ENCODE results near the gene CREB3. TPM values are rescaled to one million over a fixed set of nuclear protein-coding genes. Genes with fewer than 3 reads are reported as not detected.
A peak's percentile ranks its signal among the peaks of the same experiment; 100 is the strongest.

Gene CREB3
- total and polyA plus RNA-seq, 9 of the 15 experiments (the other 6 are each of a cell fraction or from before 2014, with no cell fraction given): 5.7 to 18.3 (median 14.9) TPM

DNA sequence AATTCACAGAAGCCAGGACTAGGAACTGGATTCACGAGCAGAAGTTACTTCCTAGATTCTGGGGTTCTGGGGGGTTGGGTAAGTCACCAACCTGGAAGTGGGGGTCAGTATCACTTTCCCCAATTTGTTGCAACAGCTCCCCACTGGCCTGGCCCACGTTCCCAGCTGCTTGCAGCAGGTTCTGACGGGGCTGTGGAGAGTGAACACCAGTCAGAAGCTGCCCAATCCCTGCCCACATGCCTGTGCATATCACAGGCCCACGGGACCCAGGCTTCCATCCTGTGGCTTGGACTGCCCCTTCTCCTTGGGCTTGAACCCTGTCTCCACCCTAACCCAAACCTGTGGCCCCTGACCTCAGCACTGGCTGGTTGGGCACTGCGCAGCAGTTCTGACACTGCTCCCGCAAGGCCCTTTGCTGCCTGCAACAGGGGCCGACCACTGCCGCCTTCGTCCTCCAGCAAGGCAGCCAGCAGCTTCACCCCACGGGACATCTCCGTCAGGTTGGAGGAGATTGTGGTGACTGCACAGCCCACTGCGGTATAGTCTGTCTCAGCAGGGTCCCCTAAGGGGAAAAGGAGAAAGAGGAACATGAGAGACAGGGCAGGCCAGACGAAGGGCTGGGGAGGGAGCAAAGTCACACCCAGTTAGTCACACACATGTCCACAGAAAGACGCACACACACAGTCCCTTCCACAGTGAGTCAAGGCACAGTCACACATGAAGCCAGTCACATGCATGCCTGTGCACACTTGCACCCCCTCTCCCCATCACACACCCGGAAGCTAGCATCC lies 13.6 kb upstream of the CREB3 start:
- no peaks in the 10 kb centered on the region for H3K79me2 ChIP-seq (ENCODE audit: control insufficient read depth, insufficient read depth, low read length)
- H3K36me3 ChIP-seq (ENCODE audit: control insufficient read depth, insufficient read depth, low read length): peaks cover 99% of the 10 kb centered on the region
- DNase-seq (ENCODE audit: extremely low read depth in 1 of 4, low spot score in 3 of 4) (no peak), FAIRE-seq (no peak), ATAC-seq (no peak)
- CTCF ChIA-PET (ENCODE audit: low intra/inter-chr PET ratio): no interaction called here
- POLR2A ChIA-PET: interaction anchor here (0.6 to 2.8 kb wide), 3 partner anchors 8 to 213 kb away, joined by 3 to 18 read pairs (median 4); no protein-coding TSS in a partner anchor
- intact Hi-C loops (cut with micrococcal nuclease): no loop called here
- no peak overlapping the region for H3K9ac ChIP-seq (ENCODE audit: insufficient read depth in 1 of 2, low read depth in 2 of 2, low read length in 2 of 2)
- H3K9me3 ChIP-seq (replicated peaks; ENCODE audit: control insufficient read depth, insufficient read depth, low read depth, low read length): no peaks in the 10 kb centered on the region
- H3K27me3 ChIP-seq (ENCODE audit: control insufficient read depth in 2 of 2, insufficient read depth in 2 of 2, low read length in 2 of 2): no peaks in the 10 kb centered on the region
- BruUV-seq (replicated peaks): no TSS peak
- no peaks in the 10 kb centered on the region for H4K20me1 ChIP-seq (replicated peaks; ENCODE audit: control insufficient read depth, insufficient read depth, low read length)
- H3K27ac ChIP-seq (ENCODE audit: extremely low read depth, low read depth, low read length): no peak overlapping the region
- H2AFZ ChIP-seq (ENCODE audit: low read depth, low read length): no peak overlapping the region
- peaks cover 0 to 2% of the 10 kb centered on the region in 2 experiments; a peak in 2 of 5 replicates for H3K4me1 ChIP-seq (replicated peaks in 1 of 2; ENCODE audit: control insufficient read depth in 2 of 2, insufficient read depth in 2 of 2, low read length in 2 of 2)
- no peaks in the 10 kb centered on the region for H3K9me1 ChIP-seq (ENCODE audit: control insufficient read depth, insufficient read depth, low read length)
- no peak overlapping the region for H3K4me2 ChIP-seq (ENCODE audit: insufficient read depth, low read length)
- in situ Hi-C loops (cut with MboI): no loop called here
- no peak overlapping the region for H3K4me3 ChIP-seq
- WGBS (ENCODE audit: insufficient coverage, low coverage, missing lambda C conversion rate): 87% methylated on average over 13 of the region's 15 CpGs
- TF ChIP-seq TSC22D4 (tag; IDR thresholded peaks at IDR 0.05) (no peak), RBM25 (IDR thresholded peaks at IDR 0.05; ENCODE audit: low read depth, low read length, severe bottlenecking) (no peak), POLR2G (IDR thresholded peaks at IDR 0.05; ENCODE audit: low read depth, low read length) (peak; percentile 44; the same call in 1 of the 2 replicates), RBFOX2 (IDR thresholded peaks at IDR 0.05; ENCODE audit: low read depth, low read length) (peak; percentile 34; the same call in 1 of the 2 replicates)

DNA sequence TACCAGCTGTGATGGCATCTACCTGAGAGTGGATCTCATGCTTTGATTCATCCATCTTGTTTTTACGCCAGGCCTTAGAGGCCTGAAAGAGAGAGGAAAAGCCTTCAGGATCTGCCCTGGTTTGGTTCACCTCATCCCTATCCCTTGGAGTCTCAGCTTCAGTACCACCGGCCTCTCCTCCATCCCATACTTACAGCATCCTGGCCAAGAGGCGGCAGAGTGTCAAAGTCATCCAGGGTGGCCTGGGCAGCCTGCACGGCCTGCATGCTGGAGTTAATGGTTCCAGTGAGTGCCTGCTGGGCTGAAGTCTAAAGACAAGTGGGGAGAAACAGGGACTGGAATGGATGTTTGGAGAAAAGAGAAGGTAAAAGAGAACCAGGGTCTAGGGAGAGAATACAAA lies 12.9 kb upstream of the CREB3 start:
- H3K27ac ChIP-seq (ENCODE audit: extremely low read depth, low read depth, low read length): no peak overlapping the region
- H3K9me3 ChIP-seq (replicated peaks; ENCODE audit: control insufficient read depth, insufficient read depth, low read depth, low read length): no peaks in the 10 kb centered on the region
- in situ Hi-C loops (cut with MboI) (no loop called here), intact Hi-C loops (cut with micrococcal nuclease) (no loop called here)
- H3K36me3 ChIP-seq (ENCODE audit: control insufficient read depth, insufficient read depth, low read length): peaks cover 99% of the 10 kb centered on the region
- H3K9ac ChIP-seq (ENCODE audit: insufficient read depth in 1 of 2, low read depth in 2 of 2, low read length in 2 of 2): no peak overlapping the region
- DNase-seq (ENCODE audit: extremely low read depth in 1 of 4, low spot score in 3 of 4) (no peak), ATAC-seq (no peak), FAIRE-seq (no peak)
- no TSS peak for BruUV-seq (replicated peaks)
- CTCF ChIA-PET (ENCODE audit: low intra/inter-chr PET ratio): no interaction called here
- H2AFZ ChIP-seq (ENCODE audit: low read depth, low read length): no peak overlapping the region
- H3K9me1 ChIP-seq (ENCODE audit: control insufficient read depth, insufficient read depth, low read length): peaks cover 1% of the 10 kb centered on the region
- WGBS (ENCODE audit: insufficient coverage, low coverage, missing lambda C conversion rate): 95% methylated on average over 4 of the region's 4 CpGs
- no peaks in the 10 kb centered on the region for H3K27me3 ChIP-seq (ENCODE audit: control insufficient read depth in 2 of 2, insufficient read depth in 2 of 2, low read length in 2 of 2)
- no peak overlapping the region for H3K4me3 ChIP-seq
- no peak overlapping the region for H3K4me2 ChIP-seq (ENCODE audit: insufficient read depth, low read length)
- no peaks in the 10 kb centered on the region for H3K79me2 ChIP-seq (ENCODE audit: control insufficient read depth, insufficient read depth, low read length)
- H4K20me1 ChIP-seq (replicated peaks; ENCODE audit: control insufficient read depth, insufficient read depth, low read length): no peaks in the 10 kb centered on the region
- peaks cover 0 to 2% of the 10 kb centered on the region in 2 experiments; a peak in 2 of 5 replicates for H3K4me1 ChIP-seq (replicated peaks in 1 of 2; ENCODE audit: control insufficient read depth in 2 of 2, insufficient read depth in 2 of 2, low read length in 2 of 2)
- POLR2A ChIA-PET: interaction anchor here (0.6 kb wide), 2 partner anchors 55 to 212 kb away, joined by 3 to 4 read pairs; no protein-coding TSS in a partner anchor
- no peak for TF ChIP-seq NFIC (IDR thresholded peaks at IDR 0.05)
- no peak for TF ChIP-seq NFATC3 (IDR thresholded peaks at IDR 0.05)
- TF ChIP-seq, protein P1, sequence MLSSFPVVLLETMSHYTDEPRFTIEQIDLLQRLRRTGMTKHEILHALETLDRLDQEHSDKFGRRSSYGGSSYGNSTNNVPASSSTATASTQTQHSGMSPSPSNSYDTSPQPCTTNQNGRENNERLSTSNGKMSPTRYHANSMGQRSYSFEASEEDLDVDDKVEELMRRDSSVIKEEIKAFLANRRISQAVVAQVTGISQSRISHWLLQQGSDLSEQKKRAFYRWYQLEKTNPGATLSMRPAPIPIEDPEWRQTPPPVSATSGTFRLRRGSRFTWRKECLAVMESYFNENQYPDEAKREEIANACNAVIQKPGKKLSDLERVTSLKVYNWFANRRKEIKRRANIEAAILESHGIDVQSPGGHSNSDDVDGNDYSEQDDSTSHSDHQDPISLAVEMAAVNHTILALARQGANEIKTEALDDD (IDR thresholded peaks at IDR 0.05): no peak
- TF ChIP-seq, protein P2, sequence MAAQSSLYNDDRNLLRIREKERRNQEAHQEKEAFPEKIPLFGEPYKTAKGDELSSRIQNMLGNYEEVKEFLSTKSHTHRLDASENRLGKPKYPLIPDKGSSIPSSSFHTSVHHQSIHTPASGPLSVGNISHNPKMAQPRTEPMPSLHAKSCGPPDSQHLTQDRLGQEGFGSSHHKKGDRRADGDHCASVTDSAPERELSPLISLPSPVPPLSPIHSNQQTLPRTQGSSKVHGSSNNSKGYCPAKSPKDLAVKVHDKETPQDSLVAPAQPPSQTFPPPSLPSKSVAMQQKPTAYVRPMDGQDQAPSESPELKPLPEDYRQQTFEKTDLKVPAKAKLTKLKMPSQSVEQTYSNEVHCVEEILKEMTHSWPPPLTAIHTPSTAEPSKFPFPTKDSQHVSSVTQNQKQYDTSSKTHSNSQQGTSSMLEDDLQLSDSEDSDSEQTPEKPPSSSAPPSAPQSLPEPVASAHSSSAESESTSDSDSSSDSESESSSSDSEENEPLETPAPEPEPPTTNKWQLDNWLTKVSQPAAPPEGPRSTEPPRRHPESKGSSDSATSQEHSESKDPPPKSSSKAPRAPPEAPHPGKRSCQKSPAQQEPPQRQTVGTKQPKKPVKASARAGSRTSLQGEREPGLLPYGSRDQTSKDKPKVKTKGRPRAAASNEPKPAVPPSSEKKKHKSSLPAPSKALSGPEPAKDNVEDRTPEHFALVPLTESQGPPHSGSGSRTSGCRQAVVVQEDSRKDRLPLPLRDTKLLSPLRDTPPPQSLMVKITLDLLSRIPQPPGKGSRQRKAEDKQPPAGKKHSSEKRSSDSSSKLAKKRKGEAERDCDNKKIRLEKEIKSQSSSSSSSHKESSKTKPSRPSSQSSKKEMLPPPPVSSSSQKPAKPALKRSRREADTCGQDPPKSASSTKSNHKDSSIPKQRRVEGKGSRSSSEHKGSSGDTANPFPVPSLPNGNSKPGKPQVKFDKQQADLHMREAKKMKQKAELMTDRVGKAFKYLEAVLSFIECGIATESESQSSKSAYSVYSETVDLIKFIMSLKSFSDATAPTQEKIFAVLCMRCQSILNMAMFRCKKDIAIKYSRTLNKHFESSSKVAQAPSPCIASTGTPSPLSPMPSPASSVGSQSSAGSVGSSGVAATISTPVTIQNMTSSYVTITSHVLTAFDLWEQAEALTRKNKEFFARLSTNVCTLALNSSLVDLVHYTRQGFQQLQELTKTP (IDR thresholded peaks at IDR 0.05; ENCODE audit: low read depth in 1 of 2, partially characterized antibody in 2 of 2): no peak
- no peak for TF ChIP-seq ZZZ3 (IDR thresholded peaks at IDR 0.05)
